ENCODE measurements around the gene RAB3GAP1. TPM values are rescaled to one million over a fixed set of nuclear protein-coding genes. Genes with fewer than 3 reads are reported as not detected.
"Not testable (repeated sequence)": the region's sequence is repeated elsewhere in the genome, so short reads cannot be mapped to it uniquely, and the experiment has no call there.

RAB3GAP1 gene
- total RNA-seq, 1 donor = 100 TPM

DNA sequence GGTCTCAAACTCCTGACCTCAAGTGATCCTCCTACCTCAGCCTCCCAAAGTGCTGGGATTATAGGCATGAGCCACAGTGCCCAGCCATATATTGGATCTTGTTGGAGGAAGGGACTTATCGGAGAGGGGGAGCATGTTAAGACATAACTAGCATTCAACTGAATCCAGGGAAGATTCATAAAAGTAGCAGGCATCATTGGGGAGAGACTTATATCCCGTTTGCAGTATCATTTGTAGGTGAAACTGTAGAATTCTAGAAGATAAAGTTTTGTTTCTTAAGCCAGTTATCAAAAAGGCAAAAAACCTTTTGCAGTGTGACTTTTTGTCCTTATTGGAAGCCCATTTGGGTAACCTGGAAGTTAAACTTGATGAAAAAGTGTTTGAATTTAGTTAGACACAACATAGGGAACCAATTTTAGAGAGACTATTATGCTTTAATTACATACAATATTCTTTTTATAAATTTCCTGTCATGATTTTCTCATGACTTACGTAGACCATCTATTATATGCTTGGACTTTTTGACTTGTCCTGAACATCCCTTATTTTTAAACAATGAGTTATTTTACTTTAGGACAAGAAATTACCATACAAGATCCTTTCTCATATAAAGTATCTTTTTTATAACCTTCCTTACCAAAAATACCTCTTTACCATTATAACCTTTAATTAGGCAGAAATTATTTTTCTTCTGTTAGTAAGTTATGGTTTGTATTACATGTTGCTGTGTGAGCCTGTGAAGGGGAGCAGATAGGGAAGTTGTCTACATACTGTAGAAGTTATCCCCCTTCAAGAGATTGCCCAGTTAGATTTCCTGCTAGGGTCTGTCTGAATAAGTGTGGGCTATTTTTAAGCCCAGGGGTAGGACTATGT lies 20.3 kb downstream of the RAB3GAP1 start:
- TF ChIP-seq, protein P1, sequence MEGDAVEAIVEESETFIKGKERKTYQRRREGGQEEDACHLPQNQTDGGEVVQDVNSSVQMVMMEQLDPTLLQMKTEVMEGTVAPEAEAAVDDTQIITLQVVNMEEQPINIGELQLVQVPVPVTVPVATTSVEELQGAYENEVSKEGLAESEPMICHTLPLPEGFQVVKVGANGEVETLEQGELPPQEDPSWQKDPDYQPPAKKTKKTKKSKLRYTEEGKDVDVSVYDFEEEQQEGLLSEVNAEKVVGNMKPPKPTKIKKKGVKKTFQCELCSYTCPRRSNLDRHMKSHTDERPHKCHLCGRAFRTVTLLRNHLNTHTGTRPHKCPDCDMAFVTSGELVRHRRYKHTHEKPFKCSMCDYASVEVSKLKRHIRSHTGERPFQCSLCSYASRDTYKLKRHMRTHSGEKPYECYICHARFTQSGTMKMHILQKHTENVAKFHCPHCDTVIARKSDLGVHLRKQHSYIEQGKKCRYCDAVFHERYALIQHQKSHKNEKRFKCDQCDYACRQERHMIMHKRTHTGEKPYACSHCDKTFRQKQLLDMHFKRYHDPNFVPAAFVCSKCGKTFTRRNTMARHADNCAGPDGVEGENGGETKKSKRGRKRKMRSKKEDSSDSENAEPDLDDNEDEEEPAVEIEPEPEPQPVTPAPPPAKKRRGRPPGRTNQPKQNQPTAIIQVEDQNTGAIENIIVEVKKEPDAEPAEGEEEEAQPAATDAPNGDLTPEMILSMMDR (IDR thresholded peaks at IDR 0.05; ENCODE audit: insufficient read depth, low read depth, low read length) = no peak
- no peak for DNase-seq (ENCODE audit: low read depth)
- H3K4me3 ChIP-seq (ENCODE audit: low read depth, low read length) = no peak overlapping the region

DNA sequence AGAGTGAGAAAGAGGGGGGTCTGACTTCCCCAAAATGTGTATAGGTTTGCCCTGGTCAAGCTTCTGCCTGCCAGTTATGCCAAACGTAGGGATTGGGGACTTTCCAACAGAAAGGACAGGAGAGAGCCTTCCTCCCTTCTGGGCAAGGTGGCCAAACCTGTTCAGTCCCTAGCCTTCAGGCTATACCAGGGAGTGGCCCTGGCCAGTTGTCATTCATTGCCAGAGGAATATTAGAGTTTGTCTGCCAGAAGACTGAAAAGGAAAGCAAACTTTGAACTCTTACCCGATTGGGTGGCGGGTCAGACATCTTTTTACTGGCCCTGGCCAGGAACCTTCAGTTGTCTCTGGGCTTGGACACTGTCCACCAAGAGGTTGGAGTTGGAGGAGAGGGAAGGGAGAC lies 22.1 kb downstream of the RAB3GAP1 start:
- H3K4me3 ChIP-seq (ENCODE audit: low read depth, low read length) = no peak overlapping the region
- TF ChIP-seq, protein P1 (IDR thresholded peaks at IDR 0.05; ENCODE audit: insufficient read depth, low read depth, low read length) = no peak
- no peak for DNase-seq (ENCODE audit: low read depth)

DNA sequence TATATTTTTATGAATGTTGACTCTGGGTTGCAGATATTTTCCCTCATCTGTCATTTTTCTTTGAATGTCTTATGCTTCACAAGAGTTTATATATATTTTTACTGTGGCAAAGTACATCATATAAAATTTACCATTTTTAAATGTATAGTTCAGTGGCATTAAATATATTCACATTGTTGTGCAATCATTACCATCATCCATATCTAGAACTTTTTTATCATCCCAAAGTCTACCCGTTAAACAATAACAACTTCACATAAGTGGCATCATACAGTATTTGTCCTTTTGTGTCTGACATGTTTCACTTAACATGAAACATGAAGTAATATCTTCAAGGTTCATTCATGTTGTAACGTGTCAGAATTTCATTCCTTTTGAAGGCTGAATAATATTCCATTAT lies 24.5 kb downstream of the RAB3GAP1 start:
- H3K4me3 ChIP-seq (ENCODE audit: low read depth, low read length) = no peak overlapping the region
- no peak for DNase-seq (ENCODE audit: low read depth)
- TF ChIP-seq, protein P1 (IDR thresholded peaks at IDR 0.05; ENCODE audit: insufficient read depth, low read depth, low read length) = no peak

DNA sequence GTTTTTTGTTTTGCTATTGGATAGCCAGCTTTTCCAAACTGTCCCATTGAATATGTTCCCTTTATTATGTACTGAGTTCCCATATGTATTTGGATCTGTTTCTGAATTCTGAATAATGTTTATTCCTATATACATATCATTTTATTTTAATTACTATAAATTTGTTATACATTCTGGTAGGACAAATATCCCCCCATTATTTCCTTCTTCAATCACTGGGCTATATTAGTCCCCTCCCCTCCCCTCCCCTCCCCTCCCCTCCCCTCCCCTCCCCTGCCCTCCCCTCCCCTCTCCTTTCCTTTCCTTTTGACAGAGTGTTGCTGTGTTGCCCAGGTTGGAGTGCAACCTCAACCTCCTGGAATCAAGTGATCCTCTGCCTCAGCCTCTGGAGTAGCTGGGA lies 26.3 kb downstream of the RAB3GAP1 start:
- TF ChIP-seq, protein P1 (IDR thresholded peaks at IDR 0.05; ENCODE audit: insufficient read depth, low read depth, low read length) = no peak
- no peak for DNase-seq (ENCODE audit: low read depth)
- no peak overlapping the region for H3K4me3 ChIP-seq (ENCODE audit: low read depth, low read length)

DNA sequence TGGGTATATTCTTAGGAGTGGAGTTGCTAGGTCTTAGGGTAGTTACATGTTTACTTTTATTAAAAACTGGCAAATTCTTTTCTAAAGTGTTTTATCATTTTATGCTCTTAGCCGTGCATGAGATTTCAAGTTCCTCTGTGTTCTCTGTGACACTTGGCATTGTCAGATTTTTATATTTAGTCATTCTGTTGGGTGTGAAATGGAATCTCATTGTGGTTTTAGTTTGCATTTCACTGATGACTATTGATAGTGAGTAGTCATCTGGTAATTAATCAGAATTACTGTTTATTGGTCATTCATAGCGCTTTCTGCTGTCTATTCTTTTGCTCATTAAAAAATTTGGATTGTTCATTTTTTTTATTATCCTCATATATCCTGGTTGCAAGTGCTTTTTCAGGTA lies 34.1 kb downstream of the RAB3GAP1 start:
- TF ChIP-seq, protein P1 (IDR thresholded peaks at IDR 0.05; ENCODE audit: insufficient read depth, low read depth, low read length) = no peak
- no peak for DNase-seq (ENCODE audit: low read depth)
- no peak overlapping the region for H3K4me3 ChIP-seq (ENCODE audit: low read depth, low read length)

DNA sequence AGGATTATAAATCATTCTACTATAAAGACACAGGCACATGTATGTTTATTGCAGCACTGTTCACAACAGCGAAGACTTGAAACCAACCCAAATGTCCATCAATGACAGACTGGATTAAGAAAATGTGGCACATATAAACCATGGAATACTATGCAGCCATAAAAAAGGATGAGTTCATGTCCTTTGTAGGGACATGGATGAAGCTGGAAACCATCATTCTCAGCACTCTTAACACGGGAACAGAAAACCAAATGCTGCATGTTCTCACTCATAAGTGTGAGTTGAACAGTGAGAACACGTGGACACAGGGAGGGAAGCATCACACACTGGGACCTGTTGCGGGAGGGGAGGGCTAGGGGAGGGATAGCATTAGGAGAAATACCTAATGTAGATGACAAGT lies 37.5 kb downstream of the RAB3GAP1 start:
- not testable (repeated sequence) for H3K4me3 ChIP-seq (ENCODE audit: low read depth, low read length); DNase-seq (ENCODE audit: low read depth)

DNA sequence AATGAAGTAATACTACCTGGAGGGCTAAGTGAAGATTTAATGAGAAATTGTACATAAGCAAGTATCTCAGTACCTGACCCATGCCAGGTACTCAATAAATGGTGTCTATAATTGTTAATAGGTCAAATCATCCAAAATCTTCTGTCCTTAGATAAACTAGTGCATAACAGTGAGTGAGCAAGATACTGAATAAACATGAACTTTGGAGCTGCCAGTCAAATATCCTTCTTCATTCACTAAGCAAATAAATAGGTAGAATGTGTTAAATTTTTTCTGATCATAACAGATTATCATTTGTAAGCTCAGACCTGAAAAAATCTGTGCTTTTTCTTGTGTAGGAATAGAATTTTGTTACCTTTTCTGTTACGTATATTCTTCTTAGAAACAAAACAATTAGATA lies 39.6 kb downstream of the RAB3GAP1 start:
- DNase-seq (ENCODE audit: low read depth) = no peak
- H3K4me3 ChIP-seq (ENCODE audit: low read depth, low read length) = no peak overlapping the region
- TF ChIP-seq, protein P1 (IDR thresholded peaks at IDR 0.05; ENCODE audit: insufficient read depth, low read depth, low read length) = no peak
